HepG2 (cell line): Measurements from ENCODE around the gene HELZ.

Source experiments
- ATF2 ChIP-seq: sonication (generic); formaldehyde crosslinking; IDR thresholded peaks from 2 replicates; pipeline ENCODE4 v1.4.0; 2020; ENCODE audit warnings: missing genetic modification reagents
- BRF2 ChIP-seq: sonication (generic); formaldehyde crosslinking; IDR thresholded peaks from 2 replicates; pipeline ENCODE4 v1.8.1; 2022; ENCODE audit warnings: mild to moderate bottlenecking, missing genetic modification reagents
- KDM1A ChIP-seq: IDR thresholded peaks from 2 replicates; pipeline ENCODE4 v1.6.1; 2016; ENCODE audit warnings: missing compliant biosample characterization
- NBN ChIP-seq: fragments of 450-650 bp; conservative IDR thresholded peaks from 2 replicates; pipeline ENCODE4 v1.6.1; 2017
- ZSCAN12 ChIP-seq: sonication (generic); formaldehyde crosslinking; IDR thresholded peaks from 2 replicates; pipeline ENCODE4 v1.9.0; 2021; ENCODE audit warnings: mild to moderate bottlenecking, missing genetic modification reagents

GRCh38 chr17:67151717-67152116, 93.3 kb downstream of the HELZ start:
- TF ChIP-seq KDM1A (CRISPR knock-in tag) (no peak), ZSCAN12 (CRISPR knock-in tag) (no peak), BRF2 (no peak), ATF2 (CRISPR knock-in tag) (no peak), NBN (no peak)
